K562 (cell line): ENCODE measurements around the gene PHF5A. TPM values are rescaled to one million over a fixed set of nuclear protein-coding genes. Genes with fewer than 3 reads are reported as not detected.

ENCODE experiments used
- ATAC-seq: fragments of 200-7000 bp; cut with Tn5 transposase; 3 replicates; pipeline ENCODE4 v1.9.1; 2020; ENCODE audit warnings: moderate library complexity
- BruUV-seq: library from RNA; stranded (reverse); fragments of 400-500 nt; replicated peaks from 2 replicates; lab custom pipeline; 2021; lab: Mats Ljungman, UMichigan
- CTCF ChIA-PET: fragments of 300-600 bp; formaldehyde crosslinking; extraction: SDS; loops from one replicate; lab custom pipeline; 2021; ENCODE audit warnings: low intra/inter-chr PET ratio; lab: Yijun Ruan, JAX
- POLR2A ChIA-PET: fragments of 300-600, 350-650 bp; sonication (Branson Sonifier 250); formaldehyde crosslinking; extraction: SDS; loops from one replicate; lab custom pipeline; 2021; ENCODE audit warnings: antibody characterized with exemption, inconsistent platforms; lab: Yijun Ruan, JAX
- DNase-seq, 4 experiments: peaks; one replicate each; pipeline versions ENCODE4 v3.0.0 to v3.0.0-alpha.2; 2011 to 2018; ENCODE audit warnings: low spot score in 3 of 4, mixed read lengths in 3 of 4; ENCODE audit errors: extremely low read depth in 1 of 4
- FAIRE-seq: peaks from 2 replicates; lab custom pipeline; 2011; peaks lifted over from hg19 to GRCh38; lab: Jason Lieb, UNC
- H2AFZ ChIP-seq: 2 replicates; pipeline ENCODE4 v1.6.0; 2011; ENCODE audit warnings: low read depth, low read length, control low read depth, inconsistent platforms
- H3K27ac ChIP-seq: fragments of 200-600 bp; 3 replicates; pipeline ENCODE4 v1.8.0; 2011; ENCODE audit warnings: low read depth, mild to moderate bottlenecking, control low read depth, inconsistent platforms, low read length, moderate library complexity, mixed read lengths; ENCODE audit errors: extremely low read depth
- H3K27me3 ChIP-seq, 2 experiments: fragments of 300-600 bp in 1 of 2; 2 replicates in 1 of 2; 3 replicates in 1 of 2; pipeline versions ENCODE4 v1.6.0 to v1.8.0; 2011; ENCODE audit warnings: inconsistent platforms in 2 of 2, low read length in 2 of 2, mild to moderate bottlenecking in 1 of 2, mixed read lengths in 1 of 2, moderate library complexity in 1 of 2; ENCODE audit not compliant: control insufficient read depth in 2 of 2, insufficient read depth in 2 of 2
- H3K36me3 ChIP-seq: fragments of 300-600 bp; 3 replicates; pipeline ENCODE4 v1.8.0; 2011; ENCODE audit warnings: mild to moderate bottlenecking, low read length, inconsistent platforms; ENCODE audit not compliant: control insufficient read depth, insufficient read depth
- H3K4me1 ChIP-seq, 2 experiments: fragments of 200-600 bp in 1 of 2; replicated peaks in 1 of 2; 2 replicates in 1 of 2; 3 replicates in 1 of 2; pipeline versions ENCODE4 v1.5.1 to v1.8.0; 2011; ENCODE audit warnings: inconsistent platforms in 2 of 2, low read length in 2 of 2, mild to moderate bottlenecking in 1 of 2, mixed read lengths in 1 of 2, moderate library complexity in 1 of 2; ENCODE audit not compliant: control insufficient read depth in 2 of 2, insufficient read depth in 2 of 2
- H3K4me2 ChIP-seq: 2 replicates; pipeline ENCODE4 v1.6.1; 2011; ENCODE audit warnings: low read length, control low read depth, inconsistent platforms, mixed read lengths; ENCODE audit not compliant: insufficient read depth
- H3K4me3 ChIP-seq: fragments of 200-600 bp; sonication (generic), shearing (Covaris generic); 2 replicates; pipeline ENCODE4 v1.5.1; 2016; ENCODE audit warnings: control low read depth, inconsistent platforms
- H3K79me2 ChIP-seq: fragments of 200-600 bp; 3 replicates; pipeline ENCODE4 v1.8.0; 2011; ENCODE audit warnings: low read length, inconsistent platforms; ENCODE audit not compliant: control insufficient read depth, insufficient read depth
- H3K9ac ChIP-seq, 2 experiments: 2 replicates each; pipeline versions ENCODE4 v1.6.0 to v1.6.1; 2011; ENCODE audit warnings: low read depth in 2 of 2, low read length in 2 of 2, control low read depth in 1 of 2, inconsistent platforms in 1 of 2, mild to moderate bottlenecking in 1 of 2, mixed read lengths in 1 of 2; ENCODE audit not compliant: insufficient read depth in 1 of 2
- H3K9me1 ChIP-seq: one replicate; pipeline ENCODE4 v1.6.0; 2011; ENCODE audit warnings: inconsistent platforms, mild to moderate bottlenecking, low read length, moderate library complexity; ENCODE audit not compliant: control insufficient read depth, insufficient read depth
- H3K9me3 ChIP-seq: replicated peaks from 2 replicates; pipeline ENCODE4 v1.5.1; 2011; ENCODE audit warnings: low read depth, low read length, inconsistent platforms; ENCODE audit not compliant: control insufficient read depth, insufficient read depth
- H4K20me1 ChIP-seq: replicated peaks from 2 replicates; pipeline ENCODE4 v1.6.1; 2011; ENCODE audit warnings: low read length, inconsistent platforms, mixed read lengths; ENCODE audit not compliant: control insufficient read depth, insufficient read depth
- CSDE1 ChIP-seq, 2 experiments: fragments of 450-650 bp; IDR thresholded peaks; 2 replicates each; pipeline ENCODE4 v1.6.1; 2016; ENCODE audit warnings: mild to moderate bottlenecking in 1 of 2
- HDAC8 ChIP-seq: fragments of 450-650 bp; IDR thresholded peaks from 2 replicates; pipeline ENCODE4 v1.6.1; 2016; ENCODE audit warnings: mild to moderate bottlenecking, missing genetic modification characterization, moderate library complexity, missing compliant biosample characterization
- MYNN ChIP-seq, 2 experiments: sonication (generic); formaldehyde crosslinking in 1 of 2; IDR thresholded peaks; 2 replicates each; pipeline versions ENCODE4 v1.5.0 to v1.6.1; 2016 to 2020; ENCODE audit warnings: antibody characterized with exemption in 1 of 2, missing genetic modification reagents in 1 of 2
- ZBTB9 ChIP-seq: fragments of 450-650 bp; formaldehyde crosslinking; IDR thresholded peaks from 2 replicates; pipeline ENCODE4 v1.4.0; 2020; ENCODE audit warnings: mild to moderate bottlenecking, moderate library complexity
- WGBS: fragments of 100-300 bp; shearing (Covaris generic); methylation state at CpG from one replicate; pipeline ENCODE4 v1.1.6; 2016; ENCODE audit warnings: low coverage, mixed read lengths; ENCODE audit not compliant: insufficient coverage; ENCODE audit errors: missing lambda C conversion rate; 5-methylcytosine and 5-hydroxymethylcytosine counted together
- in situ Hi-C: fragments of 300-500 bp; cut with MboI; formaldehyde crosslinking; loops from 4 replicates; pipeline ENCODE4 v1.15.0; 2018; ENCODE audit warnings: inconsistent platforms, mixed read lengths
- intact Hi-C: fragments of 100-400 bp; cut with micrococcal nuclease; formaldehyde crosslinking; loops from 2 replicates; pipeline ENCODE4 v1.14.2; 2022
- polyA plus RNA-seq, 8 experiments: library from polyadenylated mRNA; depleted of rRNA in 4 of 8; stranded (reverse) in 5 of 8; unstranded in 3 of 8; fragments of >200 nt; fragmentation: Nextera tagmentation in 2 of 8; fragmentation: Illumina TruSeq in 1 of 8; extraction: Ambion mirVana in 2 of 8; extraction: Trizol in 1 of 8; gene quantifications; 2 replicates each; pipeline versions ENCODE4 v1.2.1 to v1.2.3, GENCODE V29; 2011 to 2014; ENCODE audit warnings: inconsistent platforms in 1 of 8, missing spikeins in 1 of 8
- total RNA-seq, 7 experiments: library from RNA; depleted of rRNA in 6 of 7; stranded (reverse); fragments of >200 nt in 6 of 7; fragmentation: Illumina TruSeq in 2 of 7; extraction: Trizol in 2 of 7; gene quantifications; 2 replicates each; pipeline versions ENCODE4 v1.2.1 to v1.2.3, GENCODE V29; 2011 to 2021; ENCODE audit warnings: low replicate concordance in 1 of 7
- TF ChIP-seq, protein P1 (sequence below): sonication (generic); formaldehyde crosslinking; IDR thresholded peaks from 2 replicates; pipeline ENCODE4 v1.8.0; 2022; ENCODE audit warnings: mild to moderate bottlenecking, missing genetic modification reagents

The PHF5A gene
- total and polyA plus RNA-seq, 9 of the 15 experiments (the other 6 are each of a cell fraction or from before 2014, with no cell fraction given), result 14.2 to 144 (median 101) TPM

DNA sequence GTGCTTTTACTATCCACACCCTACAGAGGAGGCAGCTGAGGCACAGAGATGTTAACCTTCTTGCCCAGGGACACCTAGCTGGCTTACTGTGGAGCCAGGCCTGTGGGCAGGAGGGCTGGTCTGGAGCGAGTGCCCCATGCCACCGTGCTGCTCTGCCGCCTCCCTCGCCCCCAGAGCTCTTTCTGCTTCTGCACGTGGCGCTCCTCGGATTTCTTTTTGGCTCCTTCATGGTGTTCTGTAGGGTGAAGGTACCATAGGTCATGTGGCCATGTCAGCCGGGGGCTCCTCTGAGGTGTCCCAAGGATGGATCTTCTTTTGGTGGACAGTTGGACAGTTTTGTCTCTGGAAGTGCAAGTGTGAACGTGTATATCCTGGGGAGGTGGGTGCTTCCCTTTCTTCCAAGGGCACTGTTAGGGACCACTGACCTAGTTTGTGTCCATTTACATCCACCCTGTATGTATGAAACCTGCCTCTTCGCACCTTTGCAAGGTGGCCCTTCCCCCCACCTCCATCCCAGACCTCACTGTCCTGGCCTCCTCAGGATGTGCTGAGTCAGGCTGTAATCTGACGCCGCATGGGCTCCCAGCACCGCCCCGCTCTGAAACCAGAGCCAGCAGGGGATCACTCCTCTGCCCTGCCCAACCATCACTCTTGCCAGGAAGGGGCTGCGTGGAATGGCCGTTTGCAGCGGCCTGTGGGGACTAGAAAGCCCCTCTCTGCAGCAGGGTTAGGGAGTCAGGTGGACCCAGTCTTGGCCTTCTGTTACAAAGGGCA is 44.1 kb upstream of the PHF5A start (continued):
- peak; percentile 50; the same call in 1 of the 2 replicates for TF ChIP-seq MYNN (IDR thresholded peaks at IDR 0.05)
- TF ChIP-seq MYNN (CRISPR knock-in tag; IDR thresholded peaks at IDR 0.05), result no peak

DNA sequence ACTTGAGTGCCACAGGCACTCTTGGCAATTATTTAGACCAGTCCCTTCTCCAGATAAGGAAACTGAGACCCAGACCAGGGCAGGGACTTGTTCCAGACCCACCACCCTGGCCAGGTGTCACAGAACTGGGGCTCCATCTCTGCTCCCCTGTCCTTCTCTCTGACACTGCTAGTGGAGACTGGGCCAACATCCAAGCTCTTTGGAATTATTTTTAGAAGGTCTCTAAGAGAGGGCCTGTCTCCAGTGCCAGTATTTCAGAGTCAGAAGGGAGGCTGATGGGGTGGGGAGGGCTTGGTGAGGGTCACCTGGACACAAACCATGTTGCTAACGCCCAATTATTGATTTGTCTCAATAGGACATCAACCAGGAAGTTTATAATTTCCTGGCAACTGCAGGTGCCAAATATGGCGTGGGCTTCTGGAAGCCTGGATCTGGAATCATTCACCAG is 43.1 kb upstream of the PHF5A start:
- H2AFZ ChIP-seq, result no peak overlapping the region
- DNase-seq, result no peak
- peak overlapping the region in 1 of 2 experiments; percentile 52; a peak in 1 of 4 replicates for H3K9ac ChIP-seq
- no peak overlapping the region for H3K4me3 ChIP-seq
- intact Hi-C loops (loop anchor here (5.0 kb wide), 1 partner anchor 44 kb away; the partner anchor contains the start of genes ACO2 and PHF5A), in situ Hi-C loops (no loop called here)
- peaks cover 89% of the 10 kb centered on the region for H3K36me3 ChIP-seq
- no peaks in the 10 kb centered on the region for H3K9me1 ChIP-seq
- H3K4me2 ChIP-seq, result no peak overlapping the region
- H3K79me2 ChIP-seq, result peaks cover 20% of the 10 kb centered on the region
- TF ChIP-seq HDAC8 (tag) (no peak), ZBTB9 (CRISPR knock-in tag) (no peak), CSDE1 (IDR thresholded peaks at IDR 0.05) (no peak)
- TF ChIP-seq, protein P1, sequence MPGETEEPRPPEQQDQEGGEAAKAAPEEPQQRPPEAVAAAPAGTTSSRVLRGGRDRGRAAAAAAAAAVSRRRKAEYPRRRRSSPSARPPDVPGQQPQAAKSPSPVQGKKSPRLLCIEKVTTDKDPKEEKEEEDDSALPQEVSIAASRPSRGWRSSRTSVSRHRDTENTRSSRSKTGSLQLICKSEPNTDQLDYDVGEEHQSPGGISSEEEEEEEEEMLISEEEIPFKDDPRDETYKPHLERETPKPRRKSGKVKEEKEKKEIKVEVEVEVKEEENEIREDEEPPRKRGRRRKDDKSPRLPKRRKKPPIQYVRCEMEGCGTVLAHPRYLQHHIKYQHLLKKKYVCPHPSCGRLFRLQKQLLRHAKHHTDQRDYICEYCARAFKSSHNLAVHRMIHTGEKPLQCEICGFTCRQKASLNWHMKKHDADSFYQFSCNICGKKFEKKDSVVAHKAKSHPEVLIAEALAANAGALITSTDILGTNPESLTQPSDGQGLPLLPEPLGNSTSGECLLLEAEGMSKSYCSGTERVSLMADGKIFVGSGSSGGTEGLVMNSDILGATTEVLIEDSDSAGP (CRISPR knock-in tag), result no peak
- H3K27ac ChIP-seq, result peak overlapping the region; percentile 69; the same call in 1 of the 3 replicates
- ATAC-seq, result no peak
- H3K4me1 ChIP-seq, result peaks cover 17 to 32% of the 10 kb centered on the region in 2 experiments
- POLR2A ChIA-PET, result interaction anchor here (0.7 kb wide), 1 partner anchor 67 kb away, joined by 3 read pairs; no protein-coding TSS in a partner anchor
- no peaks in the 10 kb centered on the region for H3K9me3 ChIP-seq
- CTCF ChIA-PET, result no interaction called here
- FAIRE-seq, result no peak
- 72% methylated on average over 2 of the region's 2 CpGs for WGBS
- no peaks in the 10 kb centered on the region for H4K20me1 ChIP-seq
- BruUV-seq, result no TSS peak
- H3K27me3 ChIP-seq, result no peaks in the 10 kb centered on the region
